Neuronal stem cell (in vitro differentiated cells): ENCODE data around the gene METAP1D.
A peak's percentile ranks its signal among the peaks of the same experiment; 100 is the strongest.

ENCODE experiments used
- DNase-seq: peaks from one replicate; pipeline ENCODE4 v3.0.0-alpha.2; 2013; ENCODE audit warnings: low spot score
- H2AFZ ChIP-seq: one replicate; pipeline ENCODE4 v1.6.1; 2013; ENCODE audit warnings: mild to moderate bottlenecking, low read length, inconsistent platforms
- H2AK5ac ChIP-seq: 2 replicates; pipeline ENCODE4 v1.6.1; 2013; ENCODE audit warnings: low read depth, mild to moderate bottlenecking, inconsistent platforms, low read length, moderate library complexity, mixed read lengths
- H2BK120ac ChIP-seq: 2 replicates; pipeline ENCODE4 v1.6.1; 2013; ENCODE audit warnings: low read depth, mild to moderate bottlenecking, inconsistent platforms, low read length, moderate library complexity, mixed read lengths
- H2BK12ac ChIP-seq: one replicate; pipeline ENCODE4 v1.6.1; 2013; ENCODE audit warnings: low read length, inconsistent platforms
- H2BK15ac ChIP-seq: 2 replicates; pipeline ENCODE4 v1.6.1; 2013; ENCODE audit warnings: mild to moderate bottlenecking, low read length, inconsistent platforms, mixed read lengths
- H2BK5ac ChIP-seq: one replicate; pipeline ENCODE4 v1.6.1; 2013; ENCODE audit warnings: inconsistent platforms, mild to moderate bottlenecking, low read length, moderate library complexity
- H3K14ac ChIP-seq: one replicate; pipeline ENCODE4 v1.6.1; 2013; ENCODE audit warnings: low read length, inconsistent platforms
- H3K18ac ChIP-seq: 2 replicates; pipeline ENCODE4 v1.6.1; 2013; ENCODE audit warnings: low read length, inconsistent platforms
- H3K23ac ChIP-seq: 2 replicates; pipeline ENCODE4 v1.6.1; 2013; ENCODE audit warnings: low read depth, mild to moderate bottlenecking, mixed read lengths, low read length, inconsistent platforms; ENCODE audit not compliant: poor library complexity
- H3K27ac ChIP-seq: replicated peaks from 3 replicates; pipeline ENCODE4 v1.5.1; 2013; ENCODE audit warnings: low read length, inconsistent platforms
- H3K27me3 ChIP-seq, 3 experiments: 2 replicates each; pipeline ENCODE4 v1.6.1; 2013; ENCODE audit warnings: low read length in 3 of 3, mild to moderate bottlenecking in 2 of 3, inconsistent platforms in 1 of 3, low read depth in 1 of 3, mixed read lengths in 1 of 3, moderate library complexity in 1 of 3; ENCODE audit not compliant: control insufficient read depth in 3 of 3, insufficient read depth in 3 of 3
- H3K36me3 ChIP-seq, 2 donors: replicated peaks in 1 of 2; 2 replicates each; pipeline ENCODE4 v1.6.1; 2013; ENCODE audit warnings: low read length in 2 of 2; ENCODE audit not compliant: control insufficient read depth in 2 of 2, insufficient read depth in 2 of 2
- H3K4ac ChIP-seq: 2 replicates; pipeline ENCODE4 v1.6.1; 2013; ENCODE audit warnings: inconsistent platforms, mild to moderate bottlenecking, low read length, moderate library complexity
- H3K4me1 ChIP-seq, 2 donors: 1 replicate in 1 of 2; 2 replicates in 1 of 2; pipeline ENCODE4 v1.6.1; 2013; ENCODE audit warnings: low read length in 2 of 2, low read depth in 1 of 2; ENCODE audit not compliant: control insufficient read depth in 2 of 2, insufficient read depth in 1 of 2
- H3K4me2 ChIP-seq: one replicate; pipeline ENCODE4 v1.6.1; 2013; ENCODE audit warnings: mild to moderate bottlenecking, low read length, inconsistent platforms; ENCODE audit not compliant: insufficient read depth, poor library complexity, severe bottlenecking
- H3K4me3 ChIP-seq, 2 donors: 2 replicates each; pipeline ENCODE4 v1.5.1; 2013; ENCODE audit warnings: low read length in 2 of 2, mild to moderate bottlenecking in 2 of 2, inconsistent platforms in 1 of 2, moderate library complexity in 1 of 2
- H3K79me1 ChIP-seq: one replicate; pipeline ENCODE4 v1.6.1; 2013; ENCODE audit warnings: low read depth, mild to moderate bottlenecking, inconsistent platforms, low read length, moderate library complexity
- H3K9ac ChIP-seq: one replicate; pipeline ENCODE4 v1.6.1; 2013; ENCODE audit warnings: mild to moderate bottlenecking, low read depth, low read length, inconsistent platforms; ENCODE audit not compliant: poor library complexity
- H3K9me3 ChIP-seq, 2 donors: replicated peaks in 1 of 2; 2 replicates each; pipeline versions ENCODE3 to v1.6.1; 2013; ENCODE audit warnings: low read length in 2 of 2, mild to moderate bottlenecking in 2 of 2, inconsistent platforms in 1 of 2, low read depth in 1 of 2, mixed read lengths in 1 of 2, moderate library complexity in 1 of 2; ENCODE audit not compliant: control insufficient read depth in 2 of 2, insufficient read depth in 1 of 2
- H4K8ac ChIP-seq: one replicate; pipeline ENCODE4 v1.6.1; 2013; ENCODE audit warnings: low read depth, mild to moderate bottlenecking, inconsistent platforms, low read length, moderate library complexity
- H4K91ac ChIP-seq: one replicate; pipeline ENCODE4 v1.6.1; 2013; ENCODE audit warnings: low read length, low read depth, mild to moderate bottlenecking, inconsistent platforms; ENCODE audit not compliant: poor library complexity
- WGBS, 2 donors: extraction: QIAGEN DNeasy Blood & Tissue Kit; methylation state at CpG; one replicate each; pipeline ENCODE4 v1.1.7; 2013; ENCODE audit warnings: missing lambda C conversion rate in 2 of 2, mixed read lengths in 1 of 2; ENCODE audit not compliant: insufficient read length in 2 of 2, insufficient replicate concordance in 1 of 2; ENCODE audit errors: extremely low coverage in 2 of 2; 5-methylcytosine and 5-hydroxymethylcytosine counted together

The METAP1D gene

GRCh38 chr2:172100080-172100934 is 100.6 kb downstream of the METAP1D start:
- Histone ChIP-seq H4K91ac (no peak overlapping the region), H3K36me3 (no peaks in the 10 kb centered on the region), H3K79me1 (no peaks in the 10 kb centered on the region), H4K8ac (no peak overlapping the region), H2AFZ (peak overlapping the region; percentile 95), H2BK120ac (no peak overlapping the region), H3K23ac (peak overlapping the region; percentile 97), H2BK12ac (peak overlapping the region; percentile 35), H2AK5ac (peak overlapping the region; percentile 11), H3K18ac (peak overlapping the region; percentile 87), H2BK5ac (no peak overlapping the region), H3K14ac (no peak overlapping the region), H3K27ac (no peak overlapping the region), H3K27me3 (peaks cover 49 to 88% (median 87%) of the 10 kb centered on the region in 3 experiments), H2BK15ac (peak overlapping the region; percentile 68), H3K4me1 (peaks cover 23 to 56% of the 10 kb centered on the region in 2 donors), H3K9ac (no peak overlapping the region), H3K4ac (no peak overlapping the region), H3K9me3 (peaks cover 0 to 1% of the 10 kb centered on the region in 2 donors), H3K4me3 (peak overlapping the region in 1 of 2 donors; percentile 9), H3K4me2 (peak overlapping the region; percentile 74)
- no CpG with 5 or more reads among the region's 72 CpGs for WGBS, 2 donors
- DNase-seq = peak; percentile 37

GRCh38 chr2:172100935-172101820 is 101.4 kb downstream of the METAP1D start:
- peak overlapping the region; percentile 13 for H2BK5ac ChIP-seq
- H2BK120ac ChIP-seq = no peak overlapping the region
- DNase-seq = peak; percentile 21
- peaks cover 26 to 49% of the 10 kb centered on the region in 2 donors for H3K4me1 ChIP-seq
- H3K14ac ChIP-seq = no peak overlapping the region
- H4K8ac ChIP-seq = no peak overlapping the region
- H2BK15ac ChIP-seq = peak overlapping the region; percentile 72
- peak overlapping the region; percentile 37 for H3K23ac ChIP-seq
- no peaks in the 10 kb centered on the region for H3K36me3 ChIP-seq
- peak overlapping the region; percentile 98 for H3K4me2 ChIP-seq
- peak overlapping the region; percentile 95 for H2AFZ ChIP-seq
- H3K4ac ChIP-seq = no peak overlapping the region
- peak overlapping the region in 1 of 2 donors; percentile 51 for H3K4me3 ChIP-seq
- no peak overlapping the region for H3K27ac ChIP-seq
- peak overlapping the region; percentile 32 for H2AK5ac ChIP-seq
- peaks cover 50 to 88% (median 88%) of the 10 kb centered on the region in 3 experiments for H3K27me3 ChIP-seq
- H3K9ac ChIP-seq = no peak overlapping the region
- no peaks in the 10 kb centered on the region for H3K79me1 ChIP-seq
- peaks cover 0 to 1% of the 10 kb centered on the region in 2 donors for H3K9me3 ChIP-seq
- no peak overlapping the region for H2BK12ac ChIP-seq
- H4K91ac ChIP-seq = no peak overlapping the region
- no peak overlapping the region for H3K18ac ChIP-seq
- no CpG with 5 or more reads among the region's 54 CpGs for WGBS, 2 donors

- no peaks in the 10 kb centered on the region for H3K36me3 ChIP-seq
- H3K23ac ChIP-seq = peak overlapping the region; percentile 74
- H2BK5ac ChIP-seq = peak overlapping the region; percentile 85
- H3K4me2 ChIP-seq = peak overlapping the region; percentile 98
- H3K4ac ChIP-seq = no peak overlapping the region
- H4K8ac ChIP-seq = no peak overlapping the region
- H3K79me1 ChIP-seq = no peaks in the 10 kb centered on the region
- no peak overlapping the region for H2BK12ac ChIP-seq
- no peak overlapping the region for H2AK5ac ChIP-seq
- H3K14ac ChIP-seq = no peak overlapping the region
- peak overlapping the region; percentile 72 for H2BK15ac ChIP-seq
- H4K91ac ChIP-seq = no peak overlapping the region
- no peak for DNase-seq
- H3K27ac ChIP-seq = no peak overlapping the region
- H3K4me1 ChIP-seq = peaks cover 24 to 45% of the 10 kb centered on the region in 2 donors
- H2BK120ac ChIP-seq = no peak overlapping the region
- WGBS, 2 donors = no CpG with 5 or more reads among the region's 36 CpGs
- H2AFZ ChIP-seq = peak overlapping the region; percentile 95
- peak overlapping the region; percentile 44 to 51 for H3K4me3 ChIP-seq
- H3K18ac ChIP-seq = peak overlapping the region; percentile 69
- H3K27me3 ChIP-seq = peaks cover 51 to 89% (median 88%) of the 10 kb centered on the region in 3 experiments
- peaks cover 0 to 1% of the 10 kb centered on the region in 2 donors for H3K9me3 ChIP-seq
- H3K9ac ChIP-seq = peak overlapping the region; percentile 81
Measured at GRCh38 chr2:172101821-172102390, 102.2 kb downstream of the METAP1D start.
